DND-41 (cell line): ENCODE results near the gene HM13.

ENCODE experiments used
- CTCF ChIP-seq: IDR thresholded peaks from 2 replicates; pipeline ENCODE4 v1.5.1; 2012; ENCODE audit warnings: borderline replicate concordance, low read length, moderate library complexity, mild to moderate bottlenecking; ENCODE audit not compliant: poor library complexity, severe bottlenecking; ENCODE audit errors: extremely low read depth
- EZH2 ChIP-seq: IDR thresholded peaks from 3 replicates; pipeline ENCODE4 v1.6.1; 2012; ENCODE audit warnings: borderline replicate concordance, low read depth, mild to moderate bottlenecking, moderate library complexity, low read length, inconsistent platforms; ENCODE audit not compliant: severe bottlenecking

DNA sequence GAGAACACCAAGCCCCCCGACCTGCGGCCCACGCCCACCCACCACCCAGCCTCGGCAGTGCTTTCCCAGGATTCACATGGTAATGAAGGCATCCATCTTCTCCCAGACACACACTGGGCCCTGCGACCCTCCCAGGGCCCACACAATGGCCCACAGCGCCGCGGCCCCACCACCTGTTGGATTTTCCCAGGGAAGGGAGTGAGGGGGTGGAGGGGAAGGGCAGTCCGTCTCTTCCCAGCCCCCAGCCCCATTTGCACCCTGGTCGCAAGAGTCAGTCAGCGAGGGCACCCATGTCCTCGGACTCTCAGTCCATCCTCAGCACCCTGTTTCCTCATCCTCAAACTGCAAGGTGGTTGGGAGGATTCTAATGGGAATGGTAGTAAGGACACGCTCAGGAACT lies 67.1 kb downstream of the HM13 start:
- no peak for TF ChIP-seq CTCF
- TF ChIP-seq EZH2 = no peak
